Choroid plexus epithelial cell (primary cell): ENCODE measurements around the gene CD151.

Experiments
- DNase-seq: peaks from one replicate; pipeline ENCODE4 v3.0.0-alpha.2; 2010; ENCODE audit warnings: low read depth
- H3K4me3 ChIP-seq: 2 replicates; pipeline ENCODE4 v1.5.1; 2011; ENCODE audit warnings: low read depth, mild to moderate bottlenecking, control low read depth, low read length, moderate library complexity
- CTCF ChIP-seq: conservative IDR thresholded peaks from 2 replicates; pipeline ENCODE4 v1.5.1; 2011; ENCODE audit warnings: low read depth, mild to moderate bottlenecking, control low read depth, inconsistent platforms, low read length, moderate library complexity

The CD151 gene

GRCh38 chr11:867856-868358 lies 35.2 kb downstream of the CD151 start:
- no peak for TF ChIP-seq CTCF
- no peak for DNase-seq
- H3K4me3 ChIP-seq: no peak overlapping the region

DNA sequence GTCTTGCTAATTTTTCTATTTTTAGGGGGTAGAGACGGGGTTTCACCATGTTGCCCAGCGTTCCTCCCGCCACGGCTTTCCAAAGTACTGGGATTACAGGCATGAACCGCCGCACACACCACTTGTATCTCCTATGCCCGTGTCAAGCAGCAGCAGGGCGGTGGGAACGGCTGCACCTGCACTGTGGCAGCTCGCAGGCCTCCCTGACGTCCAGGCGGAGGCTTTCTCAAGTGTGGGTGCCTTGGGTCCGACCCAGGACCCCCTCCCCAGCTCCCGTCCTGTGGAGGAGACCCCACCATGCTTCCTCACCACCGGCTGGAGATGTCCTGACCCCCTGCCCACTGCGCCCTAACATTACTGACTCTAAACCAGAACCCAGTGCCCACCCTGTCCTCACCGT lies 35.6 kb downstream of the CD151 start:
- no peak for DNase-seq
- no peak for TF ChIP-seq CTCF
- no peak overlapping the region for H3K4me3 ChIP-seq

- no peak for TF ChIP-seq CTCF
- no peak for DNase-seq
- H3K4me3 ChIP-seq: no peak overlapping the region
Measured at GRCh38 chr11:868802-869201, 36.0 kb downstream of the CD151 start.

GRCh38 chr11:869399-870126 lies 36.8 kb downstream of the CD151 start:
- H3K4me3 ChIP-seq: no peak overlapping the region
- no peak for TF ChIP-seq CTCF
- no peak for DNase-seq

DNA sequence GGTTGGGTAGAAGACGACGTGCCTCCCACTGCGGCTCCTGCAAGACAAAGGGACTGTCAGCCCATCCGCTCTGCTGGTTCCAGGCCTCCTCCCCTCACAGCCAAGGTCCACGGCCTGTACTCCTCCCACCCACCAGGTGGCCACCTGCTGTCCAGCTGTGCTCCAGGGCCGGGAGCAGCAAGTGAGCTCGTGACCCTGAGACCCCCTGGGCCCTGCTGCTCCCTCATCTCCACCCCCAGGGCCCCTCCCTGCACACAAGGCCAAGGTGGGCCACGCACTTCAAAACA lies 37.3 kb downstream of the CD151 start:
- no peak for DNase-seq
- no peak overlapping the region for H3K4me3 ChIP-seq
- peak; percentile 38 for TF ChIP-seq CTCF

GRCh38 chr11:870418-870817 lies 37.7 kb downstream of the CD151 start:
- no peak for TF ChIP-seq CTCF
- H3K4me3 ChIP-seq: no peak overlapping the region
- DNase-seq: no peak

DNA sequence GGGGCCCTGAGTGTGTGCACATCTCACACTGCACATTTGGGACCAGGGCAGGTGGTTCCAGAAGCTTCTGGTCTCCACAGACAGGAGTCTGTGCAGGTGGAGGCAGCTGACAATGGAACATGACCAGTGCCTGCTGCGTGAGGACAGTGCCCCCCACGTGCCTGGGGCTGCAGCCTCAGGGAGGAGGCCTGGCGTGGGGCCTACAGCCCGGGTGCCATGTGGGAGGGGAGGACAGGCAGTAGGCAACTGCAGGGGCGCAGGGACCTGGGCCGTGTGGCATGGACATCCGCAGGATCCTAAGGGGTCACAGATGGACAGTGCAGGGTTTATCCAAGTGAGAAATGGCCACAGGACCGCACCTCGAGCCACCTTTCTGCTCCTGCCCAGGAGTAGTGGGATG lies 38.7 kb downstream of the CD151 start:
- no peak for DNase-seq
- no peak for TF ChIP-seq CTCF
- H3K4me3 ChIP-seq: no peak overlapping the region
